A549 (cell line): ENCODE measurements around the gene HOXA10. TPM values are rescaled to one million over a fixed set of nuclear protein-coding genes. Genes with fewer than 3 reads are reported as not detected.
A peak's percentile ranks its signal among the peaks of the same experiment; 100 is the strongest.

Experiments used
- ATAC-seq, 2 experiments: fragments of 200-7000 bp in 1 of 2; fragments of >200 bp in 1 of 2; cut with Nextera tagmentation in 1 of 2; cut with Tn5 transposase in 1 of 2; 3 replicates each; pipeline versions ENCODE4 v1.8.0 to v1.9.1; 2018 to 2020; ENCODE audit warnings: mild to moderate bottlenecking in 1 of 2, moderate library complexity in 1 of 2
- CTCF ChIA-PET: fragments of 300-600 bp; sonication (Branson Sonifier 250); formaldehyde crosslinking; extraction: SDS; loops from one replicate; lab custom pipeline; 2021; ENCODE audit warnings: antibody characterized with exemption, inconsistent platforms; lab: Yijun Ruan, JAX
- POLR2A ChIA-PET: fragments of 350-600 bp; formaldehyde crosslinking; extraction: SDS; loops from one replicate; lab custom pipeline; 2021; ENCODE audit warnings: antibody characterized with exemption, inconsistent platforms; lab: Yijun Ruan, JAX
- DNase-seq, 2 experiments: peaks; one replicate each; pipeline versions ENCODE4 v3.0.0 to v3.0.0-alpha.2; 2011 to 2016; ENCODE audit warnings: low read depth in 1 of 2, low spot score in 1 of 2
- FAIRE-seq: peaks from 2 replicates; lab custom pipeline; 2011; peaks lifted over from hg19 to GRCh38; lab: Jason Lieb, UNC
- H3K27ac ChIP-seq, 2 experiments: fragments of >200 bp; sonication (Bioruptor Twin); formaldehyde crosslinking; 3 replicates each; pipeline ENCODE4 v1.5.1; 2016 to 2017
- H3K4me1 ChIP-seq: fragments of >200 bp; sonication (Bioruptor Twin); formaldehyde crosslinking; 3 replicates; pipeline ENCODE4 v1.6.1; 2016
- H3K4me2 ChIP-seq: fragments of >200 bp; sonication (Bioruptor Twin); formaldehyde crosslinking; 3 replicates; pipeline ENCODE4 v1.6.1; 2016
- H3K4me3 ChIP-seq: fragments of >200 bp; sonication (Bioruptor Twin); formaldehyde crosslinking; 3 replicates; pipeline ENCODE4 v1.5.1; 2016
- H3K9me3 ChIP-seq: fragments of >200 bp; sonication (Bioruptor Twin); formaldehyde crosslinking; 3 replicates; pipeline ENCODE4 v1.6.1; 2016
- CBX8 ChIP-seq: fragments of 200-600 bp; sonication (generic); IDR thresholded peaks from 2 replicates; pipeline ENCODE4 v1.6.1; 2016
- CHD2 ChIP-seq: fragments of 150-350 bp; IDR thresholded peaks from 2 replicates; pipeline ENCODE4 v1.6.1; 2014; ENCODE audit warnings: low read length; ENCODE audit not compliant: partially characterized antibody
- EHF ChIP-seq: fragments of 250-450 bp; sonication (Bioruptor Pico); IDR thresholded peaks from 2 replicates; pipeline ENCODE4 v1.5.0; 2020; ENCODE audit warnings: mild to moderate bottlenecking
- EP300 ChIP-seq, 2 experiments: fragments of >200 bp; sonication (Bioruptor Twin); formaldehyde crosslinking; IDR thresholded peaks; 2 replicates in 1 of 2; 3 replicates in 1 of 2; pipeline ENCODE4 v1.6.1; 2016 to 2017
- FOXS1 ChIP-seq: fragments of 250-450 bp; sonication (Bioruptor Pico); IDR thresholded peaks from 2 replicates; pipeline ENCODE4 v1.5.0; 2020; ENCODE audit warnings: mild to moderate bottlenecking, moderate library complexity
- HOXB13 ChIP-seq: fragments of 250-450 bp; sonication (Bioruptor Pico); IDR thresholded peaks from 2 replicates; pipeline ENCODE4 v1.5.0; 2020; ENCODE audit warnings: low read depth, mild to moderate bottlenecking, moderate library complexity
- JUN ChIP-seq, 2 experiments: fragments of >200 bp; sonication (Bioruptor Twin); formaldehyde crosslinking; IDR thresholded peaks; 2 replicates in 1 of 2; 3 replicates in 1 of 2; pipeline ENCODE4 v1.6.1; 2016 to 2017
- KDM1A ChIP-seq: fragments of 200-600 bp; sonication (generic); IDR thresholded peaks from 2 replicates; pipeline ENCODE4 v1.6.1; 2016; ENCODE audit warnings: low read depth, mild to moderate bottlenecking
- KDM5A ChIP-seq: fragments of 200-600 bp; sonication (generic); IDR thresholded peaks from 2 replicates; pipeline ENCODE4 v1.6.1; 2016; ENCODE audit warnings: antibody characterized with exemption, mild to moderate bottlenecking
- MAFK ChIP-seq: fragments of 450-650 bp; IDR thresholded peaks from 2 replicates; pipeline ENCODE4 v1.6.1; 2014; ENCODE audit not compliant: partially characterized antibody
- MYC ChIP-seq: IDR thresholded peaks from 2 replicates; pipeline ENCODE4 v1.6.1; 2012; ENCODE audit warnings: mild to moderate bottlenecking, inconsistent platforms, low read length, improper control_type of control experiment, borderline replicate concordance
- NPAS2 ChIP-seq: fragments of 250-450 bp; sonication (Bioruptor Pico); IDR thresholded peaks from 2 replicates; pipeline ENCODE4 v1.8.0; 2022; ENCODE audit warnings: mild to moderate bottlenecking, moderate library complexity, borderline replicate concordance
- POLR2AphosphoS2 ChIP-seq: conservative IDR thresholded peaks from 2 replicates; pipeline ENCODE4 v1.6.1; 2012; ENCODE audit warnings: low read length, improper control_type of control experiment, inconsistent platforms
- RAD21 ChIP-seq, 2 experiments: fragments of >200 bp in 1 of 2; sonication (Bioruptor Twin) in 1 of 2; formaldehyde crosslinking in 1 of 2; IDR thresholded peaks in 1 of 2; conservative IDR thresholded peaks in 1 of 2; 2 replicates in 1 of 2; 3 replicates in 1 of 2; pipeline ENCODE4 v1.6.1; 2012 to 2018; ENCODE audit warnings: inconsistent platforms in 1 of 2
- TP53 ChIP-seq: fragments of 250-450 bp; sonication (Bioruptor Pico); IDR thresholded peaks from 2 replicates; pipeline ENCODE4 v1.5.0; 2021; ENCODE audit warnings: mild to moderate bottlenecking, moderate library complexity
- WGBS: methylation state at CpG from one replicate; pipeline ENCODE4 v1.1.6; 2017; ENCODE audit errors: missing lambda C conversion rate; 5-methylcytosine and 5-hydroxymethylcytosine counted together
- polyA plus RNA-seq, 4 experiments: library from polyadenylated mRNA; depleted of rRNA in 3 of 4; stranded (reverse); fragments of >200 nt; fragmentation: RNase III in 1 of 4; extraction: RNeasy Plus Mini Kit Qiagen cat#74134 plus additional on column Dnase treatment in 1 of 4; gene quantifications; 2 replicates in 3 of 4; 3 replicates in 1 of 4; pipeline ENCODE4 v1.2.3, GENCODE V29; 2011 to 2017
- TF ChIP-seq, protein P1 (sequence below): fragments of 250-450 bp; sonication (Bioruptor Pico); IDR thresholded peaks from 2 replicates; pipeline ENCODE4 v1.5.0; 2021; ENCODE audit warnings: mild to moderate bottlenecking, moderate library complexity, borderline replicate concordance
- TF ChIP-seq, protein P2 (sequence below): IDR thresholded peaks from 2 replicates; pipeline ENCODE4 v1.6.1; 2012

HOXA10 gene
- polyA plus RNA-seq, 2 of the 4 experiments (the other 2 are of a cell fraction): 5.2 to 7.7 TPM

DNA sequence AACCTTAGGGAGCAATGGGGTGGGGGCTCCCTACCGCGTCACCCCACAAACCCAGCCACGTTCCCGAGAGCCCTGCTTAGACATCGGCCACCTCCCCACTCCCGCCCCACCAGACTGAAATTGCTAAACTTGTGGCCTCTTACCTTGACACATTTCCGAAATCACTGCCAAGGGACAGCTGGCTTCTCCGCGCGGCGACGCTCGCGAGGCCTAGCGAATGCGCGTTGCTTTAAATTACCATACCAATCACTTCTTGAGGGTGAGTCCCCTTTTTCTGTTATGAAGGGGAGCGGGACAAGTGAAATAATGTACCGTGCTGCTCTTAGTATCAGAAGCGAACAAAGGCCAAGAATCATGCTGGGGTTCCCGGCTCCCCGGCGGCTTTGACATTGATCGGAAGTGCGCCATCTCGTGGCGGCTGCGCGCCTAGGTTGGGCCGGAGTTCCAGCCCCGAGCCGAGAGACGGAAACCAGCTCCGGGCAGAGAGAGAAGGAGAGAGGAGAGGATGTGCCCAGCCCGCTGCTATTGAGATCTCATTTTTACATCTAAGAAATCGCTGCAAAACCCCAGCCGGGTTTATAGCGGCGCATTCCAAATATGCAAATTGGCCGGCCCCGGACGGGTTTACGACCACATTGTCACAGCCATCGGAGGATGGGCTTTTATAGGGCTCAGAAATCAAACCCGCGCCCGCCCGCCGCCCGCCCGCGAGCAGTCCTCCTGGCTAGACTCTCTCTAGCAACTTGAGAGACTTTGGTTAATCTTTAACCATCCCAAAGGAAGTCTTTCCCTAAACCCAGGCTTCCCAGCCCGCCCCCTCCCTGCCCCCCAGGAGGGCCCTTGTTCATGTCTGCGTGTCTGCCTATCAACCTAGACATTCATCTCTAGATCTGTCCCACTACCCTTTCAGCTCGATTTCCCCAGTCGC lies 5.6 kb upstream of the HOXA10 start (continued):
- TF ChIP-seq JUN (IDR thresholded peaks at IDR 0.05) (peak in 1 of 2 experiments; percentile 42; a peak in 1 of 5 replicates), RAD21 (conservative IDR thresholded peaks at IDR 0.05 in 1 of 2, IDR thresholded peaks at IDR 0.05 in 1 of 2) (peak; percentile 10 to 36; a peak in 1 of 5 replicates)

DNA sequence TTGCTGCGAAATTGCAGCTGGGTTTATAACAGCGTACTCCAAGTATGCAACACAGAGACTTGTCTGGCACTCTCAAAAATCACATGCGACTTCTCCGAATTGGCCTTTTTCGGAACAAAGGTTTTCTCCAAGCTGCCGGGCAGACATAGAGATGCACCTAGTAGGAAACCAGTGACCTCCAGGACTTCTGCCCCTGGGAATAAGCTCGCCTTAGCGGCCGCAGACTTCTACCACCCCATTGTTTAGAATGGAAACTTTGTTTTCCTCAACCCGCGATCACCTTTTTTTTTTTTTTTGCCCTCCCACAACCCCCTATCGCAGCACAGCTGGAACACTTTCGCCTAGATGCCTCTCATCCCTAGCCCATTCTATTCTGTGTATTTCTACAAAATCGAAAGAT lies 4.9 kb upstream of the HOXA10 start:
- Histone ChIP-seq H3K27ac (peak overlapping the region in 1 of 2 experiments; percentile 87; a peak in 5 of 6 replicates), H3K4me2 (peak overlapping the region; percentile 96), H3K9me3 (no peaks in the 10 kb centered on the region), H3K4me3 (peak overlapping the region; percentile 56; the same call in 2 of the 3 replicates), H3K4me1 (peaks cover 21% of the 10 kb centered on the region)
- DNase-seq (no peak), ATAC-seq (no peak), FAIRE-seq (no peak)
- WGBS: 93% methylated on average over 14 of the region's 14 CpGs
- ChIA-PET CTCF (interaction anchor here (0.7 to 3.4 kb wide), 32 partner anchors 8 to 1286 kb away, joined by 3 to 33 read pairs (median 5); partner anchors contain the start of genes HOXA13, HOXA3 and HOXA7), POLR2A (interaction anchor here (1.5 kb wide), 1 partner anchor 22 kb away, joined by 3 read pairs; the partner anchor contains the start of gene HOXA7)
- TF ChIP-seq EHF: no peak
- TF ChIP-seq, protein P1, sequence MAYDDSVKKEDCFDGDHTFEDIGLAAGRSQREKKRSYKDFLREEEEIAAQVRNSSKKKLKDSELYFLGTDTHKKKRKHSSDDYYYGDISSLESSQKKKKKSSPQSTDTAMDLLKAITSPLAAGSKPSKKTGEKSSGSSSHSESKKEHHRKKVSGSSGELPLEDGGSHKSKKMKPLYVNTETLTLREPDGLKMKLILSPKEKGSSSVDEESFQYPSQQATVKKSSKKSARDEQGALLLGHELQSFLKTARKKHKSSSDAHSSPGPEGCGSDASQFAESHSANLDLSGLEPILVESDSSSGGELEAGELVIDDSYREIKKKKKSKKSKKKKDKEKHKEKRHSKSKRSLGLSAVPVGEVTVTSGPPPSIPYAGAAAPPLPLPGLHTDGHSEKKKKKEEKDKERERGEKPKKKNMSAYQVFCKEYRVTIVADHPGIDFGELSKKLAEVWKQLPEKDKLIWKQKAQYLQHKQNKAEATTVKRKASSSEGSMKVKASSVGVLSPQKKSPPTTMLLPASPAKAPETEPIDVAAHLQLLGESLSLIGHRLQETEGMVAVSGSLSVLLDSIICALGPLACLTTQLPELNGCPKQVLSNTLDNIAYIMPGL (CRISPR knock-in tag): no peak
- TF ChIP-seq POLR2AphosphoS2: no peak
- no peak for TF ChIP-seq HOXB13 (CRISPR knock-in tag)
- no peak for TF ChIP-seq EP300 (IDR thresholded peaks at IDR 0.05)
- no peak for TF ChIP-seq KDM5A
- TF ChIP-seq RAD21 (conservative IDR thresholded peaks at IDR 0.05 in 1 of 2, IDR thresholded peaks at IDR 0.05 in 1 of 2): no peak
- TF ChIP-seq MYC: no peak
- no peak for TF ChIP-seq CBX8
- TF ChIP-seq MAFK: no peak
- TF ChIP-seq TP53 (CRISPR knock-in tag): no peak
- TF ChIP-seq KDM1A: no peak
- TF ChIP-seq, protein P2, sequence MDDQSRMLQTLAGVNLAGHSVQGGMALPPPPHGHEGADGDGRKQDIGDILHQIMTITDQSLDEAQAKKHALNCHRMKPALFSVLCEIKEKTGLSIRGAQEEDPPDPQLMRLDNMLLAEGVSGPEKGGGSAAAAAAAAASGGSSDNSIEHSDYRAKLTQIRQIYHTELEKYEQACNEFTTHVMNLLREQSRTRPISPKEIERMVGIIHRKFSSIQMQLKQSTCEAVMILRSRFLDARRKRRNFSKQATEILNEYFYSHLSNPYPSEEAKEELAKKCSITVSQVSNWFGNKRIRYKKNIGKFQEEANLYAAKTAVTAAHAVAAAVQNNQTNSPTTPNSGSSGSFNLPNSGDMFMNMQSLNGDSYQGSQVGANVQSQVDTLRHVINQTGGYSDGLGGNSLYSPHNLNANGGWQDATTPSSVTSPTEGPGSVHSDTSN: no peak
- TF ChIP-seq CHD2: no peak
- TF ChIP-seq FOXS1 (CRISPR knock-in tag): no peak

DNA sequence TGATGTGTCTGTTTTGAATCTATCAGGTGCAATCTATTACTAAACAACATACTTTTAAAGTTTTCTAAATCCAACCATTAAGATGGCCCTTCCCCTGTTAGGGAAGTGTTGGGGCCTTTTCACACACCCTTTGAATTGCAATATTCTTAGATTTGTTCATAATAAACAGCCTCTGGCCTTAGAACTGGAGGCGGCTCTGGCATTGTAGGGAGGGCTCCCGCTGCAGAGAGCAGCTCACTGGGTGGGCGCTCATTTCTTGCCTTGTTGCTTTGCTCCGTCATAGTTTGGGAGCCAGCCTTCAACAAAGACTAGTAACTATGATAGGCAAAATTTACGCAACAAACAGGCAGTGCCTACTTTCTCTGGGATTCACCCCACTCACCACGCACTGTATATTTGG lies 4.2 kb upstream of the HOXA10 start:
- FAIRE-seq: no peak
- H3K27ac ChIP-seq: no peak overlapping the region
- DNase-seq: no peak
- peaks cover 14% of the 10 kb centered on the region for H3K4me1 ChIP-seq
- H3K4me3 ChIP-seq: no peak overlapping the region
- CTCF ChIA-PET: interaction anchor here (0.7 to 3.4 kb wide), 16 partner anchors 8 to 1286 kb away, joined by 3 to 33 read pairs (median 8); partner anchors contain the start of genes HOXA3 and HOXA7
- H3K4me2 ChIP-seq: no peak overlapping the region
- WGBS: 94% methylated on average over 6 of the region's 6 CpGs
- no peaks in the 10 kb centered on the region for H3K9me3 ChIP-seq
- POLR2A ChIA-PET: no interaction called here
- ATAC-seq: no peak
- no peak for TF ChIP-seq NPAS2 (CRISPR knock-in tag)
